ENCODE measurements around the gene ALPP. TPM values are rescaled to one million over a fixed set of nuclear protein-coding genes. Genes with fewer than 3 reads are reported as not detected.
A peak's percentile ranks its signal among the peaks of the same experiment; 100 is the strongest.
"Not testable (repeated sequence)": the region's sequence is repeated elsewhere in the genome, so short reads cannot be mapped to it uniquely, and the experiment has no call there.

Gene ALPP
- total and polyA plus RNA-seq, 2 donors, result not detected

- Histone ChIP-seq H3K4me1 (ENCODE audit: insufficient read depth) (peaks cover 1% of the 10 kb centered on the region), H3K4me3 (ENCODE audit: low read depth, low read length) (peak overlapping the region; percentile 5), H3K27ac (ENCODE audit: low read depth) (no peak overlapping the region), H3K36me3 (ENCODE audit: insufficient read depth) (no peaks in the 10 kb centered on the region)
- DNase-seq (ENCODE audit: extremely low spot score), result no peak
- 4% methylated on average over 79 of the region's 79 CpGs for WGBS
Observed at GRCh38 chr2:232419245-232420072, 40.9 kb downstream of the ALPP start.

- Histone ChIP-seq H3K36me3 (ENCODE audit: insufficient read depth) (no peaks in the 10 kb centered on the region), H3K4me3 (ENCODE audit: low read depth, low read length) (no peak overlapping the region), H3K4me1 (ENCODE audit: insufficient read depth) (peaks cover 1% of the 10 kb centered on the region), H3K27ac (ENCODE audit: low read depth) (no peak overlapping the region)
- WGBS, result 4% methylated on average over 22 of the region's 22 CpGs
- DNase-seq (ENCODE audit: extremely low spot score), result no peak
Observed at GRCh38 chr2:232420073-232420454, 41.5 kb downstream of the ALPP start.

- H3K4me3 ChIP-seq (ENCODE audit: low read depth, low read length), result peak overlapping the region; percentile 9
- no peak overlapping the region for H3K27ac ChIP-seq (ENCODE audit: low read depth)
- DNase-seq (ENCODE audit: extremely low spot score), result no peak
- 1% methylated on average over 79 of the region's 79 CpGs for WGBS
- no peaks in the 10 kb centered on the region for H3K36me3 ChIP-seq (ENCODE audit: insufficient read depth)
- H3K4me1 ChIP-seq (ENCODE audit: insufficient read depth), result peaks cover 1% of the 10 kb centered on the region
Observed at GRCh38 chr2:232420463-232421188, 42.1 kb downstream of the ALPP start.

GRCh38 chr2:232421189-232421785, 42.7 kb downstream of the ALPP start:
- Histone ChIP-seq H3K36me3 (ENCODE audit: insufficient read depth) (no peaks in the 10 kb centered on the region), H3K27ac (ENCODE audit: low read depth) (no peak overlapping the region), H3K4me1 (ENCODE audit: insufficient read depth) (peaks cover 1% of the 10 kb centered on the region), H3K4me3 (ENCODE audit: low read depth, low read length) (no peak overlapping the region)
- no peak for DNase-seq (ENCODE audit: extremely low spot score)
- 19% methylated on average over 22 of the region's 22 CpGs for WGBS

- 82% methylated on average over 10 of the region's 10 CpGs for WGBS
Observed at GRCh38 chr2:232422051-232422450, 43.5 kb downstream of the ALPP start.

GRCh38 chr2:232422996-232423395, 44.4 kb downstream of the ALPP start:
- H3K4me3 ChIP-seq (ENCODE audit: low read depth, low read length); H3K4me1 ChIP-seq (ENCODE audit: insufficient read depth); H3K36me3 ChIP-seq (ENCODE audit: insufficient read depth); H3K27ac ChIP-seq (ENCODE audit: low read depth); DNase-seq (ENCODE audit: extremely low spot score): not testable (repeated sequence)
- 31% methylated on average over 3 of the region's 3 CpGs for WGBS

More at GRCh38 chr2:232422051-232422450, 43.5 kb downstream of the ALPP start:
- Histone ChIP-seq H3K36me3 (ENCODE audit: insufficient read depth) (no peaks in the 10 kb centered on the region), H3K4me3 (ENCODE audit: low read depth, low read length) (no peak overlapping the region), H3K4me1 (ENCODE audit: insufficient read depth) (peaks cover 1% of the 10 kb centered on the region), H3K27ac (ENCODE audit: low read depth) (no peak overlapping the region)
- DNase-seq (ENCODE audit: extremely low spot score), result no peak

- H3K4me1 ChIP-seq (ENCODE audit: insufficient read depth); H3K36me3 ChIP-seq (ENCODE audit: insufficient read depth): not testable (repeated sequence)
- 18% methylated on average over 7 of the region's 7 CpGs for whole genome bisulfite sequencing
Observed at GRCh38 chr2:232423407-232423806, 44.9 kb downstream of the ALPP start.

GRCh38 chr2:232431705-232432590, 53.4 kb downstream of the ALPP start:
- Histone ChIP-seq H3K27ac (ENCODE audit: low read depth) (no peak overlapping the region), H3K4me1 (ENCODE audit: insufficient read depth) (no peaks in the 10 kb centered on the region), H3K4me3 (ENCODE audit: low read depth, low read length) (no peak overlapping the region), H3K36me3 (ENCODE audit: insufficient read depth) (no peaks in the 10 kb centered on the region)
- no peak for DNase-seq (ENCODE audit: extremely low spot score)
- WGBS, result 83% methylated on average over 16 of the region's 16 CpGs

More at GRCh38 chr2:232423407-232423806, 44.9 kb downstream of the ALPP start:
- H3K27ac ChIP-seq (ENCODE audit: low read depth); H3K4me3 ChIP-seq (ENCODE audit: low read depth, low read length); DNase-seq (ENCODE audit: extremely low spot score): not testable (repeated sequence)

Small RNA genes lying within 50 kb of the gene (small RNA-seq; reads per million reads assigned to genes)
- gene AC068134.3, result not detected
- not detected for gene AC068134.4

Other genes with a start within 250 kb of the ALPP start
- gene ALPG, start 28.1 kb downstream of the ALPP start, total RNA-seq, result not detected
- gene ALPG, start 28.1 kb downstream of the ALPP start, polyA plus RNA-seq, result not detected
- gene ALPI, start 77.4 kb downstream of the ALPP start, total RNA-seq, result not detected
- not detected for gene ALPI, start 77.4 kb downstream of the ALPP start, polyA plus RNA-seq
- 0.21 TPM for gene ECEL1, start 109.1 kb downstream of the ALPP start, total RNA-seq
- gene ECEL1, start 109.1 kb downstream of the ALPP start, polyA plus RNA-seq, result 0.95 TPM
- gene PRSS56, start 141.6 kb downstream of the ALPP start, total RNA-seq, result not detected
- not detected for gene PRSS56, start 141.6 kb downstream of the ALPP start, polyA plus RNA-seq
- 1.3 TPM for gene CHRND, start 147.4 kb downstream of the ALPP start, total RNA-seq
- gene CHRND, start 147.4 kb downstream of the ALPP start, polyA plus RNA-seq, result not detected
- gene CHRNG, start 160.9 kb downstream of the ALPP start, total RNA-seq, result 3.5 TPM
- not detected for gene CHRNG, start 160.9 kb downstream of the ALPP start, polyA plus RNA-seq
- gene TIGD1, start 171.8 kb downstream of the ALPP start, total RNA-seq, result 4.9 TPM
- 4.5 TPM for gene TIGD1, start 171.8 kb downstream of the ALPP start, polyA plus RNA-seq
- gene EIF4E2, start 171.9 kb downstream of the ALPP start, total RNA-seq, result 63.3 TPM
- 63.2 TPM for gene EIF4E2, start 171.9 kb downstream of the ALPP start, polyA plus RNA-seq